HepG2 (cell line): Measurements from ENCODE around the gene RNFT1. TPM values are rescaled to one million over a fixed set of nuclear protein-coding genes. Genes with fewer than 3 reads are reported as not detected.
A peak's percentile ranks its signal among the peaks of the same experiment; 100 is the strongest.

ENCODE experiments used
- DNMT1 ChIP-seq: sonication (generic); formaldehyde crosslinking; IDR thresholded peaks from 2 replicates; pipeline ENCODE4 v1.5.1; 2020; ENCODE audit warnings: mild to moderate bottlenecking, missing genetic modification reagents
- KLF12 ChIP-seq: sonication (generic); formaldehyde crosslinking; IDR thresholded peaks from 2 replicates; pipeline ENCODE4 v1.4.0; 2020; ENCODE audit warnings: missing genetic modification reagents, borderline replicate concordance
- KLF15 ChIP-seq: sonication (generic); formaldehyde crosslinking; IDR thresholded peaks from 2 replicates; pipeline ENCODE4 v1.8.1; 2023; ENCODE audit warnings: borderline replicate concordance, mild to moderate bottlenecking, inconsistent platforms, missing genetic modification reagents, mixed read lengths
- KMT2A ChIP-seq: sonication (generic); formaldehyde crosslinking; IDR thresholded peaks from 2 replicates; pipeline ENCODE4 v1.4.0; 2020; ENCODE audit warnings: missing genetic modification reagents
- LCORL ChIP-seq, 2 experiments: fragments of 450-650 bp in 1 of 2; sonication (generic) in 1 of 2; formaldehyde crosslinking in 1 of 2; IDR thresholded peaks; 2 replicates each; pipeline versions ENCODE4 v1.5.0 to v1.6.1; 2017 to 2020; ENCODE audit warnings: antibody characterized with exemption in 1 of 2, missing genetic modification reagents in 1 of 2
- MXI1 ChIP-seq: IDR thresholded peaks from 3 replicates; pipeline ENCODE4 v1.6.1; 2012; ENCODE audit warnings: low read depth, low read length, inconsistent platforms, borderline replicate concordance
- MYNN ChIP-seq: sonication (generic); formaldehyde crosslinking; IDR thresholded peaks from 2 replicates; pipeline ENCODE4 v1.4.0; 2020; ENCODE audit warnings: mild to moderate bottlenecking, low read depth, missing genetic modification reagents
- NRL ChIP-seq: sonication (generic); formaldehyde crosslinking; IDR thresholded peaks from 2 replicates; pipeline ENCODE4 v1.5.0; 2020; ENCODE audit warnings: missing genetic modification reagents, mild to moderate bottlenecking, moderate library complexity, borderline replicate concordance
- SMAD3 ChIP-seq: sonication (generic); formaldehyde crosslinking; IDR thresholded peaks from 2 replicates; pipeline ENCODE4 v1.4.0; 2020; ENCODE audit warnings: missing genetic modification reagents
- THAP11 ChIP-seq: IDR thresholded peaks from 2 replicates; pipeline ENCODE4 v1.6.1; 2016; ENCODE audit warnings: missing biosample characterization, missing genetic modification reagents
- ZBTB25 ChIP-seq: IDR thresholded peaks from 2 replicates; pipeline ENCODE4 v1.6.1; 2018; ENCODE audit warnings: missing genetic modification reagents
- ZBTB46 ChIP-seq: sonication (generic); formaldehyde crosslinking; IDR thresholded peaks from 2 replicates; pipeline ENCODE4 v1.4.0; 2020; ENCODE audit warnings: mild to moderate bottlenecking, missing genetic modification reagents, borderline replicate concordance
- ZIK1 ChIP-seq: sonication (generic); formaldehyde crosslinking; IDR thresholded peaks from 2 replicates; pipeline ENCODE4 v1.5.0; 2020; ENCODE audit warnings: mild to moderate bottlenecking, low read depth, missing genetic modification reagents, borderline replicate concordance
- ZMYM2 ChIP-seq: sonication (generic); formaldehyde crosslinking; IDR thresholded peaks from 2 replicates; pipeline ENCODE4 v1.8.0; 2022; ENCODE audit warnings: mild to moderate bottlenecking, missing genetic modification reagents
- ZNF354B ChIP-seq: sonication (generic); formaldehyde crosslinking; IDR thresholded peaks from 2 replicates; pipeline ENCODE4 v1.8.0; 2022; ENCODE audit warnings: mild to moderate bottlenecking, missing genetic modification reagents
- ZNF605 ChIP-seq: sonication (generic); formaldehyde crosslinking; IDR thresholded peaks from 2 replicates; pipeline ENCODE4 v1.8.0; 2022; ENCODE audit warnings: mild to moderate bottlenecking, missing genetic modification reagents
- ZUFSP ChIP-seq: sonication (generic); formaldehyde crosslinking; IDR thresholded peaks from 2 replicates; pipeline ENCODE4 v1.9.0; 2021; ENCODE audit warnings: missing genetic modification reagents, mild to moderate bottlenecking, borderline replicate concordance
- polyA plus RNA-seq, 8 experiments: library from polyadenylated mRNA; depleted of rRNA in 3 of 8; stranded (reverse) in 7 of 8; unstranded in 1 of 8; fragments of >200 nt; fragmentation: Illumina TruSeq in 4 of 8; extraction: Trizol in 4 of 8; gene quantifications; 2 replicates each; pipeline versions ENCODE4 v1.2.1 to v1.2.3, GENCODE V29; 2011 to 2016; ENCODE audit warnings: low read depth in 4 of 8, missing spikeins in 1 of 8, mixed read lengths in 1 of 8; ENCODE audit not compliant: insufficient read depth in 1 of 8
- total RNA-seq, 5 experiments: library from RNA; depleted of rRNA; stranded (reverse); fragments of >200 nt; fragmentation: Illumina TruSeq; extraction: Trizol; gene quantifications; 2 replicates each; pipeline ENCODE4 v1.2.3, GENCODE V29; 2016; ENCODE audit warnings: low read depth in 1 of 5
- TF ChIP-seq, protein P1 (sequence below): sonication (generic); formaldehyde crosslinking; IDR thresholded peaks from 2 replicates; pipeline ENCODE4 v1.5.0; 2020; ENCODE audit warnings: missing genetic modification reagents
- TF ChIP-seq, protein P2 (sequence below), 2 experiments: IDR thresholded peaks; 2 replicates each; pipeline ENCODE4 v1.6.1; 2011 to 2012; ENCODE audit warnings: low read length in 2 of 2, borderline replicate concordance in 1 of 2, low read depth in 1 of 2, mild to moderate bottlenecking in 1 of 2, moderate library complexity in 1 of 2

The RNFT1 gene
- total and polyA plus RNA-seq, 2 of the 13 experiments (the other 11 are each of a cell fraction or from before 2014, with no cell fraction given), result 19.1 to 22.1 TPM

GRCh38 chr17:59963738-59964481 is 630 bp downstream of the RNFT1 start (continued):
- TF ChIP-seq KLF15 (CRISPR knock-in tag) (no peak), ZBTB46 (no peak), NRL (CRISPR knock-in tag) (no peak), LCORL (IDR thresholded peaks at IDR 0.05) (no peak), LCORL (CRISPR knock-in tag; IDR thresholded peaks at IDR 0.05) (no peak), KLF12 (CRISPR knock-in tag) (0 out of 2 replicates have a peak, but pooled peaks have one; percentile 9), ZNF605 (CRISPR knock-in tag) (peak; percentile 71), ZMYM2 (CRISPR knock-in tag) (peak; percentile 50), MXI1 (no peak), ZIK1 (no peak), DNMT1 (CRISPR knock-in tag) (no peak), ZNF354B (CRISPR knock-in tag) (no peak), ZBTB25 (CRISPR knock-in tag) (0 out of 2 replicates have a peak, but pooled peaks have one; percentile 11), MYNN (0 out of 2 replicates have a peak, but pooled peaks have one; percentile 37), KMT2A (CRISPR knock-in tag) (peak; percentile 46), ZUFSP (CRISPR knock-in tag) (no peak), THAP11 (0 out of 2 replicates have a peak, but pooled peaks have one; percentile 6), SMAD3 (0 out of 2 replicates have a peak, but pooled peaks have one; percentile 13)
- TF ChIP-seq, protein P1, sequence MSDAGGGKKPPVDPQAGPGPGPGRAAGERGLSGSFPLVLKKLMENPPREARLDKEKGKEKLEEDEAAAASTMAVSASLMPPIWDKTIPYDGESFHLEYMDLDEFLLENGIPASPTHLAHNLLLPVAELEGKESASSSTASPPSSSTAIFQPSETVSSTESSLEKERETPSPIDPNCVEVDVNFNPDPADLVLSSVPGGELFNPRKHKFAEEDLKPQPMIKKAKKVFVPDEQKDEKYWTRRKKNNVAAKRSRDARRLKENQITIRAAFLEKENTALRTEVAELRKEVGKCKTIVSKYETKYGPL (CRISPR knock-in tag), result 0 out of 2 replicates have a peak, but pooled peaks have one; percentile 60
- TF ChIP-seq, protein P2, sequence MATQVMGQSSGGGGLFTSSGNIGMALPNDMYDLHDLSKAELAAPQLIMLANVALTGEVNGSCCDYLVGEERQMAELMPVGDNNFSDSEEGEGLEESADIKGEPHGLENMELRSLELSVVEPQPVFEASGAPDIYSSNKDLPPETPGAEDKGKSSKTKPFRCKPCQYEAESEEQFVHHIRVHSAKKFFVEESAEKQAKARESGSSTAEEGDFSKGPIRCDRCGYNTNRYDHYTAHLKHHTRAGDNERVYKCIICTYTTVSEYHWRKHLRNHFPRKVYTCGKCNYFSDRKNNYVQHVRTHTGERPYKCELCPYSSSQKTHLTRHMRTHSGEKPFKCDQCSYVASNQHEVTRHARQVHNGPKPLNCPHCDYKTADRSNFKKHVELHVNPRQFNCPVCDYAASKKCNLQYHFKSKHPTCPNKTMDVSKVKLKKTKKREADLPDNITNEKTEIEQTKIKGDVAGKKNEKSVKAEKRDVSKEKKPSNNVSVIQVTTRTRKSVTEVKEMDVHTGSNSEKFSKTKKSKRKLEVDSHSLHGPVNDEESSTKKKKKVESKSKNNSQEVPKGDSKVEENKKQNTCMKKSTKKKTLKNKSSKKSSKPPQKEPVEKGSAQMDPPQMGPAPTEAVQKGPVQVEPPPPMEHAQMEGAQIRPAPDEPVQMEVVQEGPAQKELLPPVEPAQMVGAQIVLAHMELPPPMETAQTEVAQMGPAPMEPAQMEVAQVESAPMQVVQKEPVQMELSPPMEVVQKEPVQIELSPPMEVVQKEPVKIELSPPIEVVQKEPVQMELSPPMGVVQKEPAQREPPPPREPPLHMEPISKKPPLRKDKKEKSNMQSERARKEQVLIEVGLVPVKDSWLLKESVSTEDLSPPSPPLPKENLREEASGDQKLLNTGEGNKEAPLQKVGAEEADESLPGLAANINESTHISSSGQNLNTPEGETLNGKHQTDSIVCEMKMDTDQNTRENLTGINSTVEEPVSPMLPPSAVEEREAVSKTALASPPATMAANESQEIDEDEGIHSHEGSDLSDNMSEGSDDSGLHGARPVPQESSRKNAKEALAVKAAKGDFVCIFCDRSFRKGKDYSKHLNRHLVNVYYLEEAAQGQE (IDR thresholded peaks at IDR 0.05; ENCODE audit: borderline replicate concordance in 1 of 2, low read depth in 1 of 2, low read length in 2 of 2), result no peak
